NB4 (cell line): ENCODE results near the gene SEMA5B.

Experiments used
- DNase-seq: peaks from one replicate; pipeline ENCODE4 v3.0.0; 2010; ENCODE audit warnings: low read depth
- H3K4me3 ChIP-seq: one replicate; pipeline ENCODE4 v1.5.1; 2011; ENCODE audit warnings: mild to moderate bottlenecking, low read depth, low read length, moderate library complexity
- CTCF ChIP-seq: IDR thresholded peaks from one replicate; pipeline ENCODE4 v1.5.1; 2012; ENCODE audit warnings: low read depth, low read length
- MAX ChIP-seq: IDR thresholded peaks from 2 replicates; pipeline ENCODE4 v1.6.1; 2011; ENCODE audit warnings: low read depth, low read length
- MYC ChIP-seq: IDR thresholded peaks from 2 replicates; pipeline ENCODE4 v1.6.1; 2011; ENCODE audit warnings: low read depth, low read length
- POLR2A ChIP-seq: IDR thresholded peaks from 2 replicates; pipeline ENCODE4 v1.6.1; 2011; ENCODE audit warnings: mild to moderate bottlenecking; ENCODE audit not compliant: insufficient read length; ENCODE audit errors: extremely low read depth

Gene SEMA5B

GRCh38 chr3:123054109-123054778 is 26.7 kb upstream of the SEMA5B start:
- DNase-seq, result no peak
- TF ChIP-seq MAX, result no peak
- no peak for TF ChIP-seq MYC
- TF ChIP-seq CTCF, result no peak
- TF ChIP-seq POLR2A, result no peak

GRCh38 chr3:123053107-123053506 is 25.5 kb upstream of the SEMA5B start:
- no peak overlapping the region for H3K4me3 ChIP-seq
- no peak for DNase-seq
- TF ChIP-seq POLR2A, result no peak
- TF ChIP-seq MYC, result no peak
- TF ChIP-seq MAX, result no peak
- TF ChIP-seq CTCF, result no peak

More at GRCh38 chr3:123054109-123054778, 26.7 kb upstream of the SEMA5B start:
- H3K4me3 ChIP-seq, result no peak overlapping the region

- no peak for TF ChIP-seq MYC
- no peak for TF ChIP-seq CTCF
- TF ChIP-seq POLR2A, result no peak
- TF ChIP-seq MAX, result no peak
- H3K4me3 ChIP-seq, result no peak overlapping the region
- no peak for DNase-seq
These were observed 23.1 kb upstream of the SEMA5B start for GRCh38 chr3:123050666-123051065.

- TF ChIP-seq MYC (no peak), MAX (no peak), CTCF (no peak)
- DNase-seq, result no peak
- H3K4me3 ChIP-seq, result no peak overlapping the region
These were observed 21.1 kb upstream of the SEMA5B start for GRCh38 chr3:123048480-123049237.

GRCh38 chr3:123047062-123047319 is 19.4 kb upstream of the SEMA5B start:
- no peak overlapping the region for H3K4me3 ChIP-seq
- TF ChIP-seq CTCF (no peak), POLR2A (no peak), MAX (no peak)
- DNase-seq, result no peak
